GM23338 (cell line): ENCODE data around the gene C6orf15. TPM values are rescaled to one million over a fixed set of nuclear protein-coding genes. Genes with fewer than 3 reads are reported as not detected.

Experiments
- ATAC-seq: fragments of 200-7000 bp; cut with Tn5 transposase; 3 replicates; pipeline ENCODE4 v1.9.1; 2020
- DNase-seq: peaks from one replicate; pipeline ENCODE4 v3.0.0-alpha.2; 2015; ENCODE audit warnings: low spot score
- H2AFZ ChIP-seq: fragments of 200-600 bp; sonication (generic); 2 replicates; pipeline ENCODE4 v1.8.0; 2016; ENCODE audit warnings: antibody characterized with exemption, mild to moderate bottlenecking, moderate library complexity
- H3F3A ChIP-seq: fragments of 200-600 bp; sonication (generic); replicated peaks from 2 replicates; pipeline ENCODE4 v1.8.0; 2017; ENCODE audit warnings: antibody characterized with exemption, mixed run types, low read depth
- H3K27ac ChIP-seq: fragments of 200-600 bp; sonication (generic); 2 replicates; pipeline ENCODE4 v1.6.1; 2016; ENCODE audit warnings: low read depth
- H3K27me3 ChIP-seq: fragments of 200-600 bp; sonication (generic); 2 replicates; pipeline ENCODE4 v1.8.0; 2016; ENCODE audit warnings: mild to moderate bottlenecking, mixed run types, moderate library complexity; ENCODE audit not compliant: insufficient read depth
- H3K36me3 ChIP-seq: fragments of 200-600 bp; sonication (generic); 2 replicates; pipeline ENCODE4 v1.8.0; 2016; ENCODE audit warnings: mild to moderate bottlenecking; ENCODE audit not compliant: insufficient read depth
- H3K4me1 ChIP-seq: fragments of 200-600 bp; sonication (generic); 2 replicates; pipeline ENCODE4 v1.8.0; 2016; ENCODE audit warnings: mild to moderate bottlenecking, moderate library complexity; ENCODE audit not compliant: insufficient read depth
- H3K4me2 ChIP-seq: fragments of 200-600 bp; sonication (generic); 2 replicates; pipeline ENCODE4 v1.7.1; 2017; ENCODE audit warnings: mixed run types
- H3K4me3 ChIP-seq: fragments of 200-600 bp; sonication (generic); 2 replicates; pipeline ENCODE4 v1.6.1; 2016; ENCODE audit warnings: mixed run types
- H3K79me2 ChIP-seq: fragments of 200-600 bp; sonication (generic); replicated peaks from 2 replicates; pipeline ENCODE4 v1.8.0; 2017; ENCODE audit warnings: mild to moderate bottlenecking; ENCODE audit not compliant: insufficient read depth
- H3K9me2 ChIP-seq: fragments of 200-600 bp; sonication (generic); 2 replicates; pipeline ENCODE4 v1.8.0; 2017; ENCODE audit not compliant: insufficient read depth
- H4K20me1 ChIP-seq: fragments of 200-600 bp; sonication (generic); replicated peaks from 2 replicates; pipeline ENCODE4 v1.8.0; 2017; ENCODE audit warnings: mild to moderate bottlenecking; ENCODE audit not compliant: insufficient read depth
- H3K27ac Mint-ChIP-seq: 2 replicates; pipeline ENCODE4 v1.8.0; 2020; ENCODE audit warnings: inconsistent platforms, mild to moderate bottlenecking, moderate library complexity, mixed read lengths
- H3K27me3 Mint-ChIP-seq: 3 replicates; pipeline ENCODE4 v1.8.0; 2022; ENCODE audit warnings: low read depth, mild to moderate bottlenecking, moderate library complexity, mixed read lengths, inconsistent platforms; ENCODE audit not compliant: insufficient read depth, poor library complexity
- H3K36me3 Mint-ChIP-seq: 3 replicates; pipeline ENCODE4 v1.8.0; 2021; ENCODE audit warnings: low read depth, mild to moderate bottlenecking, inconsistent platforms, moderate library complexity, mixed read lengths
- H3K4me1 Mint-ChIP-seq: 3 replicates; pipeline ENCODE4 v1.8.0; 2020; ENCODE audit warnings: mild to moderate bottlenecking, inconsistent platforms, mixed read lengths
- H3K4me3 Mint-ChIP-seq: 3 replicates; pipeline ENCODE4 v1.8.0; 2021; ENCODE audit warnings: moderate library complexity, mild to moderate bottlenecking, inconsistent platforms, mixed read lengths
- H3K9me3 Mint-ChIP-seq: 3 replicates; pipeline ENCODE4 v1.8.0; 2020; ENCODE audit warnings: moderate library complexity, mild to moderate bottlenecking, inconsistent platforms, mixed read lengths
- CREB1 ChIP-seq: fragments of 250-450 bp; sonication (Bioruptor Pico); IDR thresholded peaks from 2 replicates; pipeline ENCODE4 v1.5.0; 2020; ENCODE audit warnings: low read depth, mild to moderate bottlenecking, moderate library complexity
- CTCF ChIP-seq, 2 experiments: fragments of 200-600 bp in 1 of 2; sonication (generic) in 1 of 2; conservative IDR thresholded peaks; 2 replicates each; pipeline versions ENCODE4 v1.5.1 to v1.6.1; 2016 to 2017; ENCODE audit warnings: antibody characterized with exemption in 2 of 2, low read depth in 2 of 2, mild to moderate bottlenecking in 2 of 2, moderate library complexity in 1 of 2
- ETS1 ChIP-seq: IDR thresholded peaks from 2 replicates; pipeline ENCODE4 v1.6.1; 2016; ENCODE audit warnings: antibody characterized with exemption
- EZH2 ChIP-seq: fragments of 200-600 bp; sonication (generic); IDR thresholded peaks from one replicate; pipeline ENCODE4 v1.8.0; 2017; ENCODE audit warnings: antibody characterized with exemption, mild to moderate bottlenecking, low read depth; ENCODE audit not compliant: unreplicated experiment
- EZH2phosphoT487 ChIP-seq: fragments of 200-600 bp; sonication (generic); IDR thresholded peaks from one replicate; pipeline ENCODE4 v1.8.1; 2018; ENCODE audit warnings: antibody characterized with exemption; ENCODE audit not compliant: unreplicated experiment
- JUNB ChIP-seq: IDR thresholded peaks from one replicate; pipeline ENCODE4 v1.6.1; 2016; ENCODE audit warnings: antibody characterized with exemption; ENCODE audit not compliant: unreplicated experiment
- NANOG ChIP-seq: IDR thresholded peaks from 2 replicates; pipeline ENCODE4 v1.6.1; 2016; ENCODE audit warnings: antibody characterized with exemption, borderline replicate concordance
- REST ChIP-seq: IDR thresholded peaks from one replicate; pipeline ENCODE4 v1.6.1; 2018; ENCODE audit warnings: antibody characterized with exemption; ENCODE audit not compliant: unreplicated experiment
- ZNF114 ChIP-seq: fragments of 250-450 bp; sonication (Bioruptor Pico); IDR thresholded peaks from 2 replicates; pipeline ENCODE4 v1.5.0; 2020; ENCODE audit warnings: mild to moderate bottlenecking, moderate library complexity
- ZNF331 ChIP-seq: fragments of 250-450 bp; sonication (Bioruptor Pico); IDR thresholded peaks from 2 replicates; pipeline ENCODE4 v1.5.0; 2020; ENCODE audit warnings: low read depth, mild to moderate bottlenecking, moderate library complexity
- polyA plus RNA-seq: library from polyadenylated mRNA; unstranded; fragments of >200 nt; fragmentation: Nextera tagmentation; extraction: Ambion mirVana; gene quantifications from 2 replicates; pipeline ENCODE4 v1.2.1, GENCODE V29; 2016
- total RNA-seq: library from RNA; depleted of rRNA; stranded (reverse); fragments of >200 nt; shearing (Covaris generic); gene quantifications from 2 replicates; pipeline ENCODE4 v1.2.3, GENCODE V29; 2014
- TF ChIP-seq, protein P1 (sequence below): fragments of 250-450 bp; sonication (Bioruptor Pico); IDR thresholded peaks from 2 replicates; pipeline ENCODE4 v1.5.0; 2020; ENCODE audit warnings: mild to moderate bottlenecking, moderate library complexity

C6orf15 gene
- total and polyA plus RNA-seq, 2 experiments from 2014 or later, result not detected

- TF ChIP-seq CTCF (conservative IDR thresholded peaks at IDR 0.05; ENCODE audit: low read depth in 2 of 2) (no peak), ZNF114 (CRISPR knock-in tag) (no peak), EZH2phosphoT487 (no peak), ETS1 (no peak), ZNF331 (CRISPR knock-in tag) (no peak), REST (no peak), EZH2 (no peak), NANOG (no peak), CREB1 (CRISPR knock-in tag) (no peak), JUNB (no peak)
- TF ChIP-seq, protein P1, sequence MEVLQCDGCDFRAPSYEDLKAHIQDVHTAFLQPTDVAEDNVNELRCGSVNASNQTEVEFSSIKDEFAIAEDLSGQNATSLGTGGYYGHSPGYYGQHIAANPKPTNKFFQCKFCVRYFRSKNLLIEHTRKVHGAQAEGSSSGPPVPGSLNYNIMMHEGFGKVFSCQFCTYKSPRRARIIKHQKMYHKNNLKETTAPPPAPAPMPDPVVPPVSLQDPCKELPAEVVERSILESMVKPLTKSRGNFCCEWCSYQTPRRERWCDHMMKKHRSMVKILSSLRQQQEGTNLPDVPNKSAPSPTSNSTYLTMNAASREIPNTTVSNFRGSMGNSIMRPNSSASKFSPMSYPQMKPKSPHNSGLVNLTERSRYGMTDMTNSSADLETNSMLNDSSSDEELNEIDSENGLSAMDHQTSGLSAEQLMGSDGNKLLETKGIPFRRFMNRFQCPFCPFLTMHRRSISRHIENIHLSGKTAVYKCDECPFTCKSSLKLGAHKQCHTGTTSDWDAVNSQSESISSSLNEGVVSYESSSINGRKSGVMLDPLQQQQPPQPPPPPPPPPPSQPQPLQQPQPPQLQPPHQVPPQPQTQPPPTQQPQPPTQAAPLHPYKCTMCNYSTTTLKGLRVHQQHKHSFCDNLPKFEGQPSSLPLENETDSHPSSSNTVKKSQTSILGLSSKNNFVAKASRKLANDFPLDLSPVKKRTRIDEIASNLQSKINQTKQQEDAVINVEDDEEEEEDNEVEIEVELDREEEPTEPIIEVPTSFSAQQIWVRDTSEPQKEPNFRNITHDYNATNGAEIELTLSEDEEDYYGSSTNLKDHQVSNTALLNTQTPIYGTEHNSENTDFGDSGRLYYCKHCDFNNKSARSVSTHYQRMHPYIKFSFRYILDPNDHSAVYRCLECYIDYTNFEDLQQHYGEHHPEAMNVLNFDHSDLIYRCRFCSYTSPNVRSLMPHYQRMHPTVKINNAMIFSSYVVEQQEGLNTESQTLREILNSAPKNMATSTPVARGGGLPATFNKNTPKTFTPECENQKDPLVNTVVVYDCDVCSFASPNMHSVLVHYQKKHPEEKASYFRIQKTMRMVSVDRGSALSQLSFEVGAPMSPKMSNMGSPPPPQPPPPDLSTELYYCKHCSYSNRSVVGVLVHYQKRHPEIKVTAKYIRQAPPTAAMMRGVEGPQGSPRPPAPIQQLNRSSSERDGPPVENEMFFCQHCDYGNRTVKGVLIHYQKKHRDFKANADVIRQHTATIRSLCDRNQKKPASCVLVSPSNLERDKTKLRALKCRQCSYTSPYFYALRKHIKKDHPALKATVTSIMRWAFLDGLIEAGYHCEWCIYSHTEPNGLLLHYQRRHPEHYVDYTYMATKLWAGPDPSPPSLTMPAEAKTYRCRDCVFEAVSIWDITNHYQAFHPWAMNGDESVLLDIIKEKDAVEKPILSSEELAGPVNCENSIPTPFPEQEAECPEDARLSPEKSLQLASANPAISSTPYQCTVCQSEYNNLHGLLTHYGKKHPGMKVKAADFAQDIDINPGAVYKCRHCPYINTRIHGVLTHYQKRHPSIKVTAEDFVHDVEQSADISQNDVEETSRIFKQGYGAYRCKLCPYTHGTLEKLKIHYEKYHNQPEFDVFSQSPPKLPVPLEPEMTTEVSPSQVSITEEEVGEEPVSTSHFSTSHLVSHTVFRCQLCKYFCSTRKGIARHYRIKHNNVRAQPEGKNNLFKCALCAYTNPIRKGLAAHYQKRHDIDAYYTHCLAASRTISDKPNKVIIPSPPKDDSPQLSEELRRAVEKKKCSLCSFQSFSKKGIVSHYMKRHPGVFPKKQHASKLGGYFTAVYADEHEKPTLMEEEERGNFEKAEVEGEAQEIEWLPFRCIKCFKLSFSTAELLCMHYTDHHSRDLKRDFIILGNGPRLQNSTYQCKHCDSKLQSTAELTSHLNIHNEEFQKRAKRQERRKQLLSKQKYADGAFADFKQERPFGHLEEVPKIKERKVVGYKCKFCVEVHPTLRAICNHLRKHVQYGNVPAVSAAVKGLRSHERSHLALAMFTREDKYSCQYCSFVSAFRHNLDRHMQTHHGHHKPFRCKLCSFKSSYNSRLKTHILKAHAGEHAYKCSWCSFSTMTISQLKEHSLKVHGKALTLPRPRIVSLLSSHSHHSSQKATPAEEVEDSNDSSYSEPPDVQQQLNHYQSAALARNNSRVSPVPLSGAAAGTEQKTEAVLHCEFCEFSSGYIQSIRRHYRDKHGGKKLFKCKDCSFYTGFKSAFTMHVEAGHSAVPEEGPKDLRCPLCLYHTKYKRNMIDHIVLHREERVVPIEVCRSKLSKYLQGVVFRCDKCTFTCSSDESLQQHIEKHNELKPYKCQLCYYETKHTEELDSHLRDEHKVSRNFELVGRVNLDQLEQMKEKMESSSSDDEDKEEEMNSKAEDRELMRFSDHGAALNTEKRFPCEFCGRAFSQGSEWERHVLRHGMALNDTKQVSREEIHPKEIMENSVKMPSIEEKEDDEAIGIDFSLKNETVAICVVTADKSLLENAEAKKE (CRISPR knock-in tag), result no peak
- Histone ChIP-seq H3K36me3 (peaks cover 7% of the 10 kb centered on the region), H3K79me2 (no peaks in the 10 kb centered on the region), H2AFZ (no peak overlapping the region), H3K4me2 (no peak overlapping the region), H3K9me2 (no peaks in the 10 kb centered on the region), H3K27ac (no peak overlapping the region), H3F3A (no peaks in the 10 kb centered on the region), H3K4me3 (no peak overlapping the region), H3K27me3 (no peaks in the 10 kb centered on the region), H3K4me1 (no peaks in the 10 kb centered on the region; the same call in 1 of the 2 replicates), H4K20me1 (no peaks in the 10 kb centered on the region)
- no peak overlapping the region for H3K27ac Mint-ChIP-seq
- peaks cover 10% of the 10 kb centered on the region for H3K27me3 Mint-ChIP-seq
- DNase-seq, result no peak
- H3K4me3 Mint-ChIP-seq, result no peak overlapping the region
- peaks cover 42% of the 10 kb centered on the region for H3K36me3 Mint-ChIP-seq
- H3K4me1 Mint-ChIP-seq, result peaks cover 22% of the 10 kb centered on the region
- peaks cover 1% of the 10 kb centered on the region; the same call in 1 of the 3 replicates for H3K9me3 Mint-ChIP-seq
- no peak for ATAC-seq
Measured at GRCh38 chr6:31144970-31145340, 32.6 kb upstream of the C6orf15 start.
